Endothelial cell of umbilical vein (primary cell): ENCODE measurements around the gene TSNAX.

ENCODE experiments used
- EZH2 ChIP-seq: IDR thresholded peaks from 2 replicates; pipeline ENCODE4 v1.6.1; 2012; ENCODE audit warnings: borderline replicate concordance, low read depth, mild to moderate bottlenecking, moderate library complexity, low read length, inconsistent platforms; ENCODE audit not compliant: severe bottlenecking
- FOS ChIP-seq: IDR thresholded peaks from 2 replicates; pipeline ENCODE4 v1.6.1; 2011; ENCODE audit warnings: mild to moderate bottlenecking, low read length, moderate library complexity, borderline replicate concordance; ENCODE audit not compliant: insufficient read depth
- GATA2 ChIP-seq: IDR thresholded peaks from 2 replicates; pipeline ENCODE4 v1.7.0; 2011; ENCODE audit warnings: low read depth, mild to moderate bottlenecking, moderate library complexity, mixed read lengths, low read length; ENCODE audit not compliant: insufficient read length, insufficient read depth
- JUN ChIP-seq: IDR thresholded peaks from 2 replicates; pipeline ENCODE4 v1.6.1; 2011; ENCODE audit warnings: borderline replicate concordance, low read depth; ENCODE audit not compliant: insufficient read length, insufficient read depth
- MAX ChIP-seq: IDR thresholded peaks from 2 replicates; pipeline ENCODE4 v1.6.1; 2011; ENCODE audit not compliant: insufficient read depth, insufficient read length
- MYC ChIP-seq: IDR thresholded peaks from one replicate; pipeline ENCODE4 v1.6.1; 2011; ENCODE audit warnings: mild to moderate bottlenecking, low read depth, low read length
- POLR2A ChIP-seq: IDR thresholded peaks from 2 replicates; pipeline ENCODE4 v1.6.1; 2012; ENCODE audit warnings: low read depth, mild to moderate bottlenecking, control low read depth, low read length
- POLR2AphosphoS5 ChIP-seq: IDR thresholded peaks from 2 replicates; pipeline ENCODE4 v1.6.1; 2012; ENCODE audit warnings: low read depth, mild to moderate bottlenecking, control low read depth, low read length, moderate library complexity; ENCODE audit not compliant: insufficient read depth
- TF ChIP-seq, protein P1 (sequence below), 2 donors: IDR thresholded peaks; 1 replicate in 1 of 2; 2 replicates in 1 of 2; pipeline ENCODE4 v1.5.1; 2011; ENCODE audit warnings: low read length in 2 of 2, mild to moderate bottlenecking in 2 of 2, moderate library complexity in 2 of 2, control low read depth in 1 of 2, inconsistent platforms in 1 of 2, low read depth in 1 of 2; ENCODE audit not compliant: insufficient read depth in 1 of 2; ENCODE audit errors: extremely low read depth in 1 of 2

DNA sequence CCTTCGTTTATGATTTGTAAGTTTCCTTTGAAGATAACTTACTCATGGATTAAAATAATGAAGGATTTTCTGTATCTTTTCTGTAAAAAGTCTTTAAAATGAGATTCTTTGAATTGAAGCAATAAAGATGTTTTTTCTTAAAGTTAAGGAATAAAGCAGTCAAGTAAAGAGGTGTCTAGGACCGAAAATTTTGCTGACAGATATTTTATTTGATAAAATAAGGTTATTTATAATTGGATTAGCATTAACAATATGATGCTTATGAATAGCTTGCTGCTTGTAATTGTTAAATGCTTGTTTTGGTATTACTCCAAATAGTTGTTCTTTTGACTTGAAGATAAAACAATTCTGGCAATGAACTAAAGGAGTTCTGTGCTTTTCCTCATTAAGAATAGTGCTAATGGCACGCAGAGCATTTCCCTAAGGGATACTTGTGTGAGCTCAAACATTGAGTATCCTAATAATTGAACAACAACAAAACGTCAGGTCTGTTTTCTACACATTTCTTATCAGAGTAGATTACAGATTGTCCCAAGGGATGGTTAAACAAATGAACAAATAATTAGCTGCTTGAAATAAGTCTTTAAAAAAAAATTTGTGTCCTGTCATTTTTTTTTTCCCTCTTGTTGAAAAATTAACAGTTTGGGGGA is 16.6 kb downstream of the TSNAX start:
- TF ChIP-seq, protein P1, sequence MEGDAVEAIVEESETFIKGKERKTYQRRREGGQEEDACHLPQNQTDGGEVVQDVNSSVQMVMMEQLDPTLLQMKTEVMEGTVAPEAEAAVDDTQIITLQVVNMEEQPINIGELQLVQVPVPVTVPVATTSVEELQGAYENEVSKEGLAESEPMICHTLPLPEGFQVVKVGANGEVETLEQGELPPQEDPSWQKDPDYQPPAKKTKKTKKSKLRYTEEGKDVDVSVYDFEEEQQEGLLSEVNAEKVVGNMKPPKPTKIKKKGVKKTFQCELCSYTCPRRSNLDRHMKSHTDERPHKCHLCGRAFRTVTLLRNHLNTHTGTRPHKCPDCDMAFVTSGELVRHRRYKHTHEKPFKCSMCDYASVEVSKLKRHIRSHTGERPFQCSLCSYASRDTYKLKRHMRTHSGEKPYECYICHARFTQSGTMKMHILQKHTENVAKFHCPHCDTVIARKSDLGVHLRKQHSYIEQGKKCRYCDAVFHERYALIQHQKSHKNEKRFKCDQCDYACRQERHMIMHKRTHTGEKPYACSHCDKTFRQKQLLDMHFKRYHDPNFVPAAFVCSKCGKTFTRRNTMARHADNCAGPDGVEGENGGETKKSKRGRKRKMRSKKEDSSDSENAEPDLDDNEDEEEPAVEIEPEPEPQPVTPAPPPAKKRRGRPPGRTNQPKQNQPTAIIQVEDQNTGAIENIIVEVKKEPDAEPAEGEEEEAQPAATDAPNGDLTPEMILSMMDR (IDR thresholded peaks at IDR 0.05; ENCODE audit: extremely low read depth in 1 of 2, insufficient read depth in 1 of 2, low read depth in 1 of 2, low read length in 2 of 2), result no peak
- TF ChIP-seq MAX (no peak), POLR2A (no peak), EZH2 (no peak), POLR2AphosphoS5 (no peak), FOS (no peak), JUN (no peak), GATA2 (no peak), MYC (no peak)
